ENCODE measurements around the gene CYTH1. TPM values are rescaled to one million over a fixed set of nuclear protein-coding genes. Genes with fewer than 3 reads are reported as not detected.
A peak's percentile ranks its signal among the peaks of the same experiment; 100 is the strongest.

The CYTH1 gene
- total and polyA plus RNA-seq, 10 of the 15 experiments (the other 5 are each of a cell fraction or from before 2014, with no cell fraction given) = 6.6 to 188 (median 145) TPM

- TF ChIP-seq BCLAF1 (IDR thresholded peaks at IDR 0.05) = no peak
- TF ChIP-seq EZH2 (IDR thresholded peaks at IDR 0.05; ENCODE audit: borderline replicate concordance, control insufficient read depth, low read depth, low read length) = no peak
- no peak for TF ChIP-seq STAT1 (conservative IDR thresholded peaks at IDR 0.05)
- no peak for TF ChIP-seq YBX1 (IDR thresholded peaks at IDR 0.05)
- TF ChIP-seq SMARCA5 (IDR thresholded peaks at IDR 0.05) = no peak
- TF ChIP-seq MAX (IDR thresholded peaks at IDR 0.05; ENCODE audit: low read depth, low read length) = no peak
- no peak for TF ChIP-seq USF1 (IDR thresholded peaks at IDR 0.05; ENCODE audit: borderline replicate concordance, extremely low read length, insufficient read depth, low read depth, low read length)
- TF ChIP-seq LARP7 (IDR thresholded peaks at IDR 0.05) = no peak
- TF ChIP-seq ZNF274 (IDR thresholded peaks at IDR 0.05; ENCODE audit: insufficient read depth, insufficient read length) = no peak
- TF ChIP-seq RAD21 (IDR thresholded peaks at IDR 0.05; ENCODE audit: insufficient read depth, low read depth, low read length) = no peak
- TF ChIP-seq ATF3 (IDR thresholded peaks at IDR 0.05; ENCODE audit: borderline replicate concordance, extremely low read depth, low read depth, low read length) = no peak
- no peak for TF ChIP-seq CREB1 (IDR thresholded peaks at IDR 0.05; ENCODE audit: low read depth)
- TF ChIP-seq ZNF592 (IDR thresholded peaks at IDR 0.05) = no peak
- no peak for TF ChIP-seq BMI1 (IDR thresholded peaks at IDR 0.05; ENCODE audit: borderline replicate concordance)
- no peak for TF ChIP-seq SPI1 (IDR thresholded peaks at IDR 0.05; ENCODE audit: borderline replicate concordance, insufficient read depth, low read depth, low read length)
- no peak for TF ChIP-seq ZNF207 (IDR thresholded peaks at IDR 0.05; ENCODE audit: borderline replicate concordance)
- TF ChIP-seq TCF12 (IDR thresholded peaks at IDR 0.05; ENCODE audit: low read depth, low read length) = 0 out of 2 replicates have a peak, but pooled peaks have one; percentile 16
- no peak for TF ChIP-seq CEBPB (IDR thresholded peaks at IDR 0.05; ENCODE audit: borderline replicate concordance in 1 of 2, low read depth in 2 of 2, low read length in 2 of 2)
- TF ChIP-seq ZZZ3 (IDR thresholded peaks at IDR 0.05; ENCODE audit: control insufficient read depth, insufficient read length, low read depth) = no peak
- no peak for TF ChIP-seq RB1 (IDR thresholded peaks at IDR 0.05; ENCODE audit: borderline replicate concordance)
- TF ChIP-seq MYB (IDR thresholded peaks at IDR 0.05; ENCODE audit: borderline replicate concordance, low read depth, low read length) = no peak
- TF ChIP-seq HDAC2 (IDR thresholded peaks at IDR 0.05) = no peak
- no peak for TF ChIP-seq MTA3 (IDR thresholded peaks at IDR 0.05; ENCODE audit: borderline replicate concordance, low read length)
- no peak for TF ChIP-seq HDGF (IDR thresholded peaks at IDR 0.05)
Measured at GRCh38 chr17:78725448-78726021, 56.5 kb downstream of the CYTH1 start (continued).

All from GM12878 (cell line).